HL-60 (cell line): ENCODE results near the gene DEF6.
A peak's percentile ranks its signal among the peaks of the same experiment; 100 is the strongest.

ENCODE experiments used
- DNase-seq, 2 experiments: peaks; one replicate each; pipeline ENCODE4 v3.0.0-alpha.2; 2010 to 2020; ENCODE audit warnings: low read depth in 1 of 2, low spot score in 1 of 2
- H3K27ac ChIP-seq: fragments of 250-450 bp; sonication (Bioruptor Pico); replicated peaks from 2 replicates; pipeline ENCODE4 v1.5.1; 2020; ENCODE audit warnings: mild to moderate bottlenecking, moderate library complexity
- H3K27me3 ChIP-seq: fragments of 250-450 bp; sonication (Bioruptor Pico); 2 replicates; pipeline ENCODE4 v1.5.1; 2021; ENCODE audit warnings: mild to moderate bottlenecking, moderate library complexity; ENCODE audit not compliant: insufficient read depth, poor library complexity, severe bottlenecking
- H3K4me3 ChIP-seq: replicated peaks from 2 replicates; pipeline ENCODE4 v1.5.1; 2011; ENCODE audit warnings: mild to moderate bottlenecking, control low read depth, low read length; ENCODE audit not compliant: insufficient read depth
- CTCF ChIP-seq: IDR thresholded peaks from one replicate; pipeline ENCODE4 v1.5.1; 2011; ENCODE audit warnings: low read length, control low read depth, inconsistent platforms; ENCODE audit not compliant: insufficient read depth
- GABPA ChIP-seq: IDR thresholded peaks from 2 replicates; pipeline ENCODE4 v1.6.1; 2012; ENCODE audit warnings: low read depth
- POLR2AphosphoS5 ChIP-seq: IDR thresholded peaks from 2 replicates; pipeline ENCODE4 v1.6.1; 2012; ENCODE audit warnings: low read depth
- REST ChIP-seq: IDR thresholded peaks from 2 replicates; pipeline ENCODE4 v1.6.1; 2012; ENCODE audit warnings: low read depth; ENCODE audit not compliant: insufficient replicate concordance
- SPI1 ChIP-seq: IDR thresholded peaks from 2 replicates; pipeline ENCODE4 v1.6.1; 2012; ENCODE audit warnings: low read depth, mild to moderate bottlenecking, borderline replicate concordance

The DEF6 gene

GRCh38 chr6:35310265-35310831 is 12.7 kb downstream of the DEF6 start:
- Histone ChIP-seq H3K27me3 (no peaks in the 10 kb centered on the region), H3K4me3 (no peak overlapping the region), H3K27ac (peak overlapping the region; percentile 68)
- no peak for DNase-seq
- TF ChIP-seq GABPA (no peak), REST (no peak), SPI1 (no peak), POLR2AphosphoS5 (no peak), CTCF (no peak)

GRCh38 chr6:35311390-35312075 is 13.9 kb downstream of the DEF6 start:
- DNase-seq, result peak in 1 of 2 experiments; percentile 54
- no peak for TF ChIP-seq CTCF
- TF ChIP-seq GABPA, result peak; percentile 55
- TF ChIP-seq REST, result no peak
- TF ChIP-seq SPI1, result peak; percentile 67; the same call in 1 of the 2 replicates
- TF ChIP-seq POLR2AphosphoS5, result 0 out of 2 replicates have a peak, but pooled peaks have one; percentile 41
- H3K27me3 ChIP-seq, result no peaks in the 10 kb centered on the region
- H3K4me3 ChIP-seq, result no peak overlapping the region
- peak overlapping the region; percentile 68 for H3K27ac ChIP-seq

- TF ChIP-seq GABPA (no peak), SPI1 (no peak), REST (no peak), CTCF (no peak), POLR2AphosphoS5 (no peak)
- no peak for DNase-seq
- H3K27ac ChIP-seq, result peak overlapping the region; percentile 68
- H3K4me3 ChIP-seq, result no peak overlapping the region
- no peaks in the 10 kb centered on the region for H3K27me3 ChIP-seq
These were observed 14.6 kb downstream of the DEF6 start for GRCh38 chr6:35312076-35312800.
